Measurements from ENCODE around the gene CDC25B. TPM values are rescaled to one million over a fixed set of nuclear protein-coding genes. Genes with fewer than 3 reads are reported as not detected.

The CDC25B gene
- total RNA-seq, 3 donors from 2014 or later (not counting 1 experiment from before 2014, with no cell fraction given) = 123 to 147 (median 143) TPM

DNA sequence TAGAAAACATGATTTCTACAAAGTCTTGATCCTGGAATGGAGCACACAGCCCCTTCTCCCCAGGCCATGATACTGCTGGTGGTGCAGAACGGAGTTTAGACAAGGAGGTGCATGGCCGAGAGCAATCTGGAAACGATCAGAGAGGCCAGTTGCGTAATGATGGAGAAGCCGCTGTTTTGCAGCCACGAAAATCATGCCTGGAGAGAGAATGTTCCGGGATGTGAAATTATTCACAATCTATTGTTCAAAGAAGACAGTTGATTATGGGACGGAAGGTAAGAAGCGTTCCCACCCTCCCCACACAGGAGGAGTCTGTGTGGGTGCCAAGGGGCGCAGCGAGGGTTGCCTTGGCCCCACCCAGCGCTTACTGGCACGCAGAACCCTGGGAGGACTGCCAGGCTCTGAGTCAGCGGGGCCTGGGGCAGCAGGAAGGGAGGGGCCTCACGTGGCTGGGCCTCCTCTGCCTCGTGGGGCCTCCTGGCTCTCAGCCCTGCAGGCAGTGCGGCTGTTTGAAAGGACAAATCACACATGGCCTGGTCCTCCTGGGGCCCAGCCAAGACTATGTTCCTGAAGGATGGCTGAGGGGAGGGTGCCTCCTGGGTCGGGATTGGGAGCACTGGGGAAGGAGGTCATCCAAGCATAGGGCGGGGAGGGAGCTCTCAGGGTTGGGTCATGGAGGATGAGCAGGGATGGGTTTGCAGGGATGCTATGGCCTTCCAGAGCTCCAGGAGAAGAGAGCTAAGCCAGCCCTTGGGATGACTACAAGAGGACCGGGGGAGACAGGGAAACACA lies 15.6 kb downstream of the CDC25B start:
- H3K4me3 Mint-ChIP-seq = peak overlapping the region; percentile 94
- intact Hi-C loops (cut with micrococcal nuclease) = loop anchor here (1.0 kb wide), 2 partner anchors 9 to 16 kb away; partner anchors contain the start of gene AP5S1
- ATAC-seq (peak; percentile 81 to 89 (median 85)), DNase-seq (peak; percentile 79 to 97)
- no peaks in the 10 kb centered on the region for H3K9me3 Mint-ChIP-seq
- Histone ChIP-seq H3K4me1 (ENCODE audit: control insufficient read depth, insufficient read depth, low read length) (peaks cover 89% of the 10 kb centered on the region), H3K27me3 (ENCODE audit: control insufficient read depth, insufficient read depth, low read length) (no peaks in the 10 kb centered on the region), H3K36me3 (ENCODE audit: control insufficient read depth, insufficient read depth, low read length) (peaks cover 3% of the 10 kb centered on the region), H3K4me3 (ENCODE audit: low read length) (peak overlapping the region; percentile 52), H3K27ac (ENCODE audit: low read length) (peak overlapping the region; percentile 94), H3K9me3 (ENCODE audit: control insufficient read depth, insufficient read depth, low read length) (no peaks in the 10 kb centered on the region)
- H3K4me1 Mint-ChIP-seq = peaks cover 60 to 74% of the 10 kb centered on the region in 2 donors
- H3K36me3 Mint-ChIP-seq = no peaks in the 10 kb centered on the region
- TF ChIP-seq, protein P1, sequence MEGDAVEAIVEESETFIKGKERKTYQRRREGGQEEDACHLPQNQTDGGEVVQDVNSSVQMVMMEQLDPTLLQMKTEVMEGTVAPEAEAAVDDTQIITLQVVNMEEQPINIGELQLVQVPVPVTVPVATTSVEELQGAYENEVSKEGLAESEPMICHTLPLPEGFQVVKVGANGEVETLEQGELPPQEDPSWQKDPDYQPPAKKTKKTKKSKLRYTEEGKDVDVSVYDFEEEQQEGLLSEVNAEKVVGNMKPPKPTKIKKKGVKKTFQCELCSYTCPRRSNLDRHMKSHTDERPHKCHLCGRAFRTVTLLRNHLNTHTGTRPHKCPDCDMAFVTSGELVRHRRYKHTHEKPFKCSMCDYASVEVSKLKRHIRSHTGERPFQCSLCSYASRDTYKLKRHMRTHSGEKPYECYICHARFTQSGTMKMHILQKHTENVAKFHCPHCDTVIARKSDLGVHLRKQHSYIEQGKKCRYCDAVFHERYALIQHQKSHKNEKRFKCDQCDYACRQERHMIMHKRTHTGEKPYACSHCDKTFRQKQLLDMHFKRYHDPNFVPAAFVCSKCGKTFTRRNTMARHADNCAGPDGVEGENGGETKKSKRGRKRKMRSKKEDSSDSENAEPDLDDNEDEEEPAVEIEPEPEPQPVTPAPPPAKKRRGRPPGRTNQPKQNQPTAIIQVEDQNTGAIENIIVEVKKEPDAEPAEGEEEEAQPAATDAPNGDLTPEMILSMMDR (IDR thresholded peaks at IDR 0.05) = no peak
- H3K27me3 Mint-ChIP-seq (ENCODE audit: low read depth in 2 of 2) = no peaks in the 10 kb centered on the region
- H3K27ac Mint-ChIP-seq = peak overlapping the region; percentile 95 to 99
- 11% methylated on average over 19 of the region's 20 CpGs for WGBS (ENCODE audit: insufficient coverage)

DNA sequence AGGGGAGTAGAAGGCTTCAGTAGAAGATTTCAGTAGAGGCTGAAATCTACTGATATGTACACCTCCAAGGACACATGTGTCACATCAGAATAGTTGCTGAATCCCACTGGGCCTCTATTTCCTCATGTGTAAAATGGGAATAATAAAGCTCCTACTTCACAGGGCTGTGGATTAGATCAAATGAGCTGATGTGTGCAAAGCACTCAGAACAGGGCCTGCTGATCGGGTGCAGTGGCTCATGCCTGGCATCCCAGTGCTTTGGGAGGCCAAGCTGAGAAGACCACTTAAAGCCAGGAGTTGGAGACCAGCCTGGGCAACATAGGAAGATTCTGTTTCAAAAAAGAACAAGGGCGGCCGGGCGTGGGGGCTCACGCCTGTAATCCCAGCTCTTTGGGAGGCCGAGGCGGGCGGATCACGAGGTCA lies 16.2 kb downstream of the CDC25B start:
- H3K36me3 ChIP-seq (ENCODE audit: control insufficient read depth, insufficient read depth, low read length) = no peaks in the 10 kb centered on the region
- TF ChIP-seq, protein P1 (IDR thresholded peaks at IDR 0.05) = no peak
- H3K36me3 Mint-ChIP-seq = no peaks in the 10 kb centered on the region
- peaks cover 57 to 75% of the 10 kb centered on the region in 2 donors for H3K4me1 Mint-ChIP-seq
- DNase-seq (no peak), ATAC-seq (no peak)
- H3K27ac Mint-ChIP-seq = peak overlapping the region; percentile 95 to 99
- no peaks in the 10 kb centered on the region for H3K27me3 Mint-ChIP-seq (ENCODE audit: low read depth in 2 of 2)
- WGBS (ENCODE audit: insufficient coverage) = 96% methylated on average over 8 of the region's 9 CpGs
- no peaks in the 10 kb centered on the region for H3K9me3 Mint-ChIP-seq
- no peaks in the 10 kb centered on the region for H3K9me3 ChIP-seq (ENCODE audit: control insufficient read depth, insufficient read depth, low read length)
- H3K4me1 ChIP-seq (ENCODE audit: control insufficient read depth, insufficient read depth, low read length) = peaks cover 89% of the 10 kb centered on the region
- H3K27ac ChIP-seq (ENCODE audit: low read length) = peak overlapping the region; percentile 94
- no peaks in the 10 kb centered on the region for H3K27me3 ChIP-seq (ENCODE audit: control insufficient read depth, insufficient read depth, low read length)
- intact Hi-C loops (cut with micrococcal nuclease) = no loop called here
- peak overlapping the region; percentile 94 for H3K4me3 Mint-ChIP-seq
- H3K4me3 ChIP-seq (ENCODE audit: low read length) = peak overlapping the region; percentile 52

DNA sequence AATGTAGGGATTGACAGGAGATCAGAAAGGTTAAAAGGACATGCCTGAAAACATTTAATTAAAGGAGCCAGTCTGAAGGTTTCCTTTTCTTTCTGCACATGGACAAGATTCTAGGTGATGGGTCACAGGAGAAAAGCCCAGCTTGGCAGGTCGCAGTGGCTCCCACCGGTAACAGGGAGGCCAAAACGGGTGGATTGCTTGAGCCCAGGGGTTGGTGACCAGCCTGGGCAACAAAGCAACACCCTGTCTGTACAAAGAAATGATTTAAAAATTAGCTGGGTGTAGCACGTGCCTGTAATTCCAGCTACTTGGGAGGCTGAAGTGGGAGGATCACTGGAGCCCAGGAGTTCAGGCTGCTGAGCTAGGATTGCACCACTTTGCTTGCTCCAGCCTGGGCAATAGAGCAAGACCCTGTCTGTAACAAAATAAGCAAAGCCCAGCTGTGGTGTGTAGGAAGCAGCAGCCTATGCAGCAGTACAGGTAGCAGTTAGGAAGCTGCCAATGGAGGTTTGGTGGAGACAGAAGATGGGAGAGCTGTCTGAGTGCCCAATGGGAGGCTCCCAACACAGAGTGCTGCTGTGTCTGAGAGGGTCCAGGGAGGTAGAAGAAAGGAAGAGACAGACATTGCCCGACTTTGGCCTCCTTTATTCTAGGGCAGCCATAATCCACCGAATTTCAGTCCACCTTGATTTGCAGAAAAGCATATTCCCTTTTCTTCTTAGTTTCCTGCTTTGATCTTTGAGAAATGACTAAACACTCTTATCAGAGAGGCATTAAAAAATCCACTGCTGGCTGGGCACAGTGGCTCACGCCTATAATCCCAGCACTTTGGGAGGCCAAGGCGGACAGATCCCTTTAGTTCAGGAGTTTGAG lies 17.1 kb downstream of the CDC25B start:
- peaks cover 59 to 74% of the 10 kb centered on the region in 2 donors for H3K4me1 Mint-ChIP-seq
- intact Hi-C loops (cut with micrococcal nuclease) = no loop called here

More for the DNA sequence above, 17.1 kb downstream of the CDC25B start:
- Histone ChIP-seq H3K36me3 (ENCODE audit: control insufficient read depth, insufficient read depth, low read length) (no peaks in the 10 kb centered on the region), H3K4me1 (ENCODE audit: control insufficient read depth, insufficient read depth, low read length) (peaks cover 89% of the 10 kb centered on the region), H3K27ac (ENCODE audit: low read length) (peak overlapping the region; percentile 42), H3K27me3 (ENCODE audit: control insufficient read depth, insufficient read depth, low read length) (no peaks in the 10 kb centered on the region), H3K9me3 (ENCODE audit: control insufficient read depth, insufficient read depth, low read length) (no peaks in the 10 kb centered on the region), H3K4me3 (ENCODE audit: low read length) (no peak overlapping the region)
- Mint-ChIP-seq H3K36me3 (no peaks in the 10 kb centered on the region), H3K9me3 (no peaks in the 10 kb centered on the region), H3K27ac (peak overlapping the region; percentile 95 to 99), H3K4me3 (peak overlapping the region; percentile 21), H3K27me3 (ENCODE audit: low read depth in 2 of 2) (no peaks in the 10 kb centered on the region)
- DNase-seq (peak in 1 of 2 donors; percentile 20), ATAC-seq (no peak)
- TF ChIP-seq, protein P1 (IDR thresholded peaks at IDR 0.05) = no peak
- 89% methylated on average over 8 of the region's 8 CpGs for WGBS (ENCODE audit: insufficient coverage)
